Left lobe of liver (tissue), 2 donors: ENCODE data around the gene LRP10. TPM values are rescaled to one million over a fixed set of nuclear protein-coding genes. Genes with fewer than 3 reads are reported as not detected.
A peak's percentile ranks its signal among the peaks of the same experiment; 100 is the strongest.
"Not testable (repeated sequence)": the region's sequence is repeated elsewhere in the genome, so short reads cannot be mapped to it uniquely, and the experiment has no call there.

ENCODE experiments used
- ATAC-seq: fragments of 200-7000 bp; cut with Tn5 transposase; one replicate; pipeline ENCODE4 v1.9.1; 2020; ENCODE audit warnings: mild to moderate bottlenecking, moderate library complexity
- DNase-seq: peaks from one replicate; pipeline ENCODE4 v3.0.0-alpha.2; 2020; ENCODE audit warnings: low spot score
- total RNA-seq: library from RNA; stranded (reverse); gene quantifications from one replicate; pipeline ENCODE4 v1.2.1, GENCODE V29; 2021
- donor health status: DM: no; HTN: no; CAD: no; lungs with moderate emphysema.
- donor health status: DM: no; HTN: yes; CAD: no.

The LRP10 gene, protein sequence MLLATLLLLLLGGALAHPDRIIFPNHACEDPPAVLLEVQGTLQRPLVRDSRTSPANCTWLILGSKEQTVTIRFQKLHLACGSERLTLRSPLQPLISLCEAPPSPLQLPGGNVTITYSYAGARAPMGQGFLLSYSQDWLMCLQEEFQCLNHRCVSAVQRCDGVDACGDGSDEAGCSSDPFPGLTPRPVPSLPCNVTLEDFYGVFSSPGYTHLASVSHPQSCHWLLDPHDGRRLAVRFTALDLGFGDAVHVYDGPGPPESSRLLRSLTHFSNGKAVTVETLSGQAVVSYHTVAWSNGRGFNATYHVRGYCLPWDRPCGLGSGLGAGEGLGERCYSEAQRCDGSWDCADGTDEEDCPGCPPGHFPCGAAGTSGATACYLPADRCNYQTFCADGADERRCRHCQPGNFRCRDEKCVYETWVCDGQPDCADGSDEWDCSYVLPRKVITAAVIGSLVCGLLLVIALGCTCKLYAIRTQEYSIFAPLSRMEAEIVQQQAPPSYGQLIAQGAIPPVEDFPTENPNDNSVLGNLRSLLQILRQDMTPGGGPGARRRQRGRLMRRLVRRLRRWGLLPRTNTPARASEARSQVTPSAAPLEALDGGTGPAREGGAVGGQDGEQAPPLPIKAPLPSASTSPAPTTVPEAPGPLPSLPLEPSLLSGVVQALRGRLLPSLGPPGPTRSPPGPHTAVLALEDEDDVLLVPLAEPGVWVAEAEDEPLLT
- 34.3 TPM for total RNA-seq

DNA sequence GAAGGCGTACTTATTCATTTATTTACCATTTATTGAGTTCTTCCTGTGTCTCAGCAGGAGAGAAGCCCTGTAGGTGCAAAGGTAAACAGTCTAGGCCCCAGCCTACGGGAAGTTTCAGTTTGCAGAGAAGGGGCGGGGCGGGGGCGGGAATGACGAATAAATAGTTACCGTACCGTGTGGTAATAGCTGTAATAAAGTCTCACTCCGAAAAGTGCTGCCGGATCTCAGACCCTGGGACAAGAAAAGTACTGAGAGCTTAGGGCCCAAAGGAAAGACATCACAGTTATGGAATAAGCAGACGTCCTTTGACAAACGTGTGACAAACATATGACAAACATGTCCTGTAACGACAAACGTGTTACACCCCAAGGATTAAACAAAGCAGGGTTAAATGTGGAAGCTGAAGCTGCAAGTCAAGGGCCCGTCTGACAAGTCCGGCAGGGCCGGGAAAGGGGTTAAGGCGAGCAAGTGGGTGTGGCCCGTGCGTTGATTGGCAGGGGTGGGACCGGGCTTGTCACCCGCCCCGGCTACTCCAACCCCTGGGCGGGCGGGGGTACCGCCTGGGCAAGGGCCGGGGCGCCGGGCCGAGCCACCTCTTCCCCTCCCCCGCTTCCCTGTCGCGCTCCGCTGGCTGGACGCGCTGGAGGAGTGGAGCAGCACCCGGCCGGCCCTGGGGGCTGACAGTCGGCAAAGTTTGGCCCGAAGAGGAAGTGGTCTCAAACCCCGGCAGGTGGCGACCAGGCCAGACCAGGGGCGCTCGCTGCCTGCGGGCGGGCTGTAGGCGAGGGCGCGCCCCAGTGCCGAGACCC lies at the start of gene LRP10:
Gene LRP10 (plus strand): TSS at position 517 of the 809 bp plus-strand sequence. CDS start 564 bp downstream, outside the sequence.
- DNase-seq (peak; percentile 96), ATAC-seq (peak; percentile 93)

DNA sequence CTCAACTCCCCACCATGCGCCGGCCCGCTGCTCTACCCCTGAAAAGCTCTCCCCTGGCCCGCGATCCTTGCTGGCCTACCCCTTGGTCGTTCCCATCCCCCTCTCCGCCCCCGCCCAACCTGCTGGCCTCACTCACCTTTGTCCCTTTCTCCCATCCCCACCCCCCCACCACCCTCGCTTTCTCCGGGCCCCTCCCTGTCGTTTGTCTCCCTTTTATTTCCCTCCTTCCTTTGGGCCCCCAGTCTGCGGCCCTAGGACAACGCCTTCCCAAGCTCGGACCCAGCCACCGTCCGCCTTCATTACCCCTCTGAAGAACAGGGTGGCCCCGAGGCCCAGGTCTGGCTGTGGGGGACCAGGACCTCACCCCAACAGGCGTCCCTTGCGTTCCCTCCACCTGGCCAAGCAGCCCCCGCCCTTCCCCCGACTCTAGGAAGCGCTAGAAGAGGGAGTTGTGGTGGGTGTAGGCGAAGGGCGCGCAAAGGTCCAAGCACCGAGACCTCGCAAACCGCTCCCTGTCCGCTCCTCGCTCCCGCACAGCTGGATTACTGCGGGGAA lies 49.4 kb upstream of the LRP10 start:
- ATAC-seq (no peak), DNase-seq (no peak)

DNA sequence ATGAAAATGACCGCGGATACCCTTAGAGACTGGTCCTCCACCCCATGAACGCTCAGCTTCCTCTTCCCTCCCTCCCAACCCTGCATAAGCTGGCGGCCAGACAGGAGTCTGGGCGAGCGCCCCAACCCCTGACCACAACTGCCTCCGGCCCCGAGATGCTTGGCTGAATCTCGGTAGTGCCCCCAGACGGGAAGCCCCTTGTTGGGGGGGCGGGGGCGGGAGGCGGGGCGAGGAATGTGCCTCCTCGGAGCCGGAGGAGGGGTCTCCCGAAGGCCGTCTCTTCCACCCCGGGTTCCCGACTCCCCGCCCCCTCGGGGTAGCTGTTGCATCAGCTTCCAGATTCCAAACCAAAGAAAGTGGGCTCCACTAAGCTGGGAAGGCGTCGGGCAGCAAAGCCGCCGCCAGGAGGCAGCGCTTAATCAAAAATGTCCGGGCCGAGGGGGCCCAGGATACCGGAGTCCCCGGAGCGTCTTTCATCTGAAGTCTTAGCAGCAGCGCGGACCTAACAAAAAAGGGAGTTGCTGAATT lies 48.9 kb upstream of the LRP10 start:
- peak; percentile 70 for DNase-seq
- ATAC-seq = peak; percentile 83

DNA sequence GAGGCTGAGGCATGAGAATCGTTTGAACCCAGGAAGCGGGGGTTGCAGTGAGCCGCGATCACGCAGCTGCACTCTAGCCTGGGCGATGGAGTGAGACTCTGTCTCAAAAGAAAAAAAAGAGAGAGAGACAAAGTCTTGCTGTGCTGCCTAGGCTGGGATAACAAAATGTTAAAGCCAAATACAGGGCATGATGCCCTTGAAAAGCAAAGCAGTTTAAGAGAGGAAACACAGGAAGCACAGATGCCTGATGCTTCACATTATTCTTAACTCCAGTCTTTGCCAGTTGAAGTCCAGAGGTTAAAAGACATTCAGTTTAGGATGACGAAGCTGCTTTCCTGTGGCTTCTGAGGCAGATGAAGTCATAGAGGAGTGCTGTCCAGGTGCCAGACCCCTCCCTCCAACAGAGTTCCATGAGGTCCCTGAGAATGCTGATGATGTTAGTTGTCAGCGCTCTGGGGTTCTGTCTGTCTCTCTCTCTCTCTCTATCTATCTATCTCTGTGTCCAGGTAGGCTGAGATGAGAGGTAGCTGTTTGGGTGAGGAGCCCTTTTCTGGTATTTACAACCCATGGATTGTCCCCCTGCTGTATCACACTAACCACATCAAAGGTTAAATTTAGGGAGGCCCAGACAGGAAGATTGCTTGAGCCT lies 46.7 kb upstream of the LRP10 start:
- ATAC-seq (no peak), DNase-seq (no peak)

DNA sequence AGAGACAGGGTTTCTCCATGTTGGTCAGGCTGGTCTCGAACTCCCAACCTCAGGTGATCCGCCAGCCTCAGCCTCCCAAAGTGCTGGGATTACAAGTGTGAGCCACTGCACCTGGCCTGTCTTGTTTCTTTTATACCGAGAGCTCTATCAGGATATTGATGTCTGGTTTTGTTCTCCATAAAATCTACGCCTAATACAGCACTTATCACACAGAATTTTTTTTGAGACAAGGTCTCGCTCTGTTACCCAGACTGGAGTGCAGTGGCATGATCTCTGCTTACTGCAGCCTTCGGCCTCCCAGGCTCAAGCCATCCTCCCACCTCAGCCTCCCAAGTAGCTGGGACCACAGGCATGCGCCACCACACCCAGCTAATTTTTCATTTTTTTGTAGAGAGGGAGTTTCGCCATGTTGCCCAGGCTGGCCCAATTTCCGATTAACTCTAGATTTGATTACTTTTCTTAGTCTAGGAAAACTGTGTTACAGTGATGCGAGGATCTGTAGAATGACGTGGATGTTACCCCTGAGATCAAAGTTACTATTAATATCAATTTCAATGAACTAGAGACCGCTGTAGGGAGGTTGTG lies 42.4 kb upstream of the LRP10 start:
- peak; percentile 11 for ATAC-seq
- DNase-seq = not testable (repeated sequence)

DNA sequence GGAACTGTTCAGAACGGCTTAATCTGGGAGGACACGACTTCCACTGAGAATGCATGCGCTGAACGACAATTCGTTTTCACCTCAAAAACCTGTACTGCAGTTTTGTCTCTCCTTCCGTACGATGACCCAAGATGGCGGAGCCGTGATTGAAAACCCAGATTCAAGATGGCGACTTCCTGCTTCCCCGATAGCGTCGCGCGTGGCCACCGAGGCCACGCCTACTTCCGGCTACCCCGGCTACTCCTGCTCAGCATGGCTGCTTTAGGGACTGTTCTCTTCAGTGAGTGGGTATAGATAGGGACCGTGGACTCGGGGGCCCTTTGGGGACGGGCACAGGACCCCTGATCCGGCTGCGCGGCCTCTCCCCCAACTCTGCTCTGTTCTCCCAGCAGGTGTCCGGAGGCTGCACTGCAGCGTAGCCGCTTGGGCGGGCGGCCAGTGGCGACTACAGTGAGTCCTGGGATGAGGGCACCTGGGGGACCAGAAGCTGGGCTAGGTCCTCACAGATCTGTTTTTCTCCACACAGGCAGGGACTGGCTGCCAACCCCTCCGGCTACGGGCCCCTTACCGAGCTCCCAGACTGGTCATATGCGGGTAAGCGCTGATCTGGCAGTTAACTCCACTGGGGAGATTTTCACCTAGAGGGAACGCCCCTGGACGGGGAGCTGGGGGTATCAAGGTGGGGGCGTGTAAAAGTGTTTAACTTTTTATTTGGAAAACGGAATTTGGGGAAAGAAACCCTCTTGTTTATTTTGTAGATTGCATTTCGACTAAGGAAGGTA lies 41.7 kb upstream of the LRP10 start, which contains the start of gene MRPL52:
Gene MRPL52 (plus strand): TSS at position 227 of the 782 bp plus-strand sequence. CDS start 26 bp downstream, at position 253.
- ATAC-seq (peak; percentile 99), DNase-seq (peak; percentile 90)

DNA sequence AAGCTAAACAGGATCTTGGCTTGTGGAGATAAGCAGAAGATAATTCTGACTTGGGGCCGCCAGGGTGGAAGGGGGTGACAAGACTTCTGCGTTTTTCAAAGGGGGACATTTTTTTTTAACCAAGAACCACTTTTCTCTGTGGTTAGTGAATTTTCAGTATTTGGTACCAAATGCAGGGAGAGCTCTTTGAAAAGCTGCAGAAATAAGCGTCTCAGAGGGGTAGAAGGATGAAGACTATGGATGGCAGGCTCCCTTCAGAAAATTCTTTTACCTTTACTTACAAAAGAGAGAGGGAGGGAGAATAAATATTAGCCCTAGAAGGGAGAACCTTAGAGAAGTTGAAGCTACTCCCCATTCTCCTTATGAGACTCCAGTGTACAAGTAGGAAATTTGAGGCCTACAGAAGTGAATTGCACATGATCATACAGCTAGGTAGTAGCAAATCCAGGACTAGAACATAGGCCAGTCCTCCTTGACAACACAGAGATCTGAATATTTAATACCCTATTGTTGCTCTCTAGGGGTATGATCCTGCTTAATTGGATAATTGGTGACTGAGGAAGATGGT lies 41.0 kb upstream of the LRP10 start:
- ATAC-seq (no peak), DNase-seq (no peak)

DNA sequence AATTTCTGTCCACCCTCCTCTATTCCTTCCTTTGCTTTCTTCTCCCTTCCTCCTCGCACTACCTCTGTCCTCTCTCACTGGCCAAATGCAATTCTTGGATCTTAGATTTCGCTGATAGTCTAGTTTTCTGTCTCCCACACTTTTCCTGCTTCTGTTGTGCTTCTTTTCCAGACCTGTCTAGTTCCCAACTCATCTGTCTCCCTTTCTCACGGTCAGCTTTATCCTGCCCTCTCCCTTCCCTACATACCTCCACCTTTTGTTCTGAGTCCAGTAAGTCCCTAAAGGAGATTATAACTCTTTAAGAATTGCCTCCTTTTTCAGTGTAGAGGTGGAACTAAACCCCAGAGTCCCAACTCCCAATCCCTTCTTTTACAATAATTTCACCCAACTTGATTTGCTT lies 36.0 kb upstream of the LRP10 start:
- DNase-seq (no peak), ATAC-seq (no peak)

DNA sequence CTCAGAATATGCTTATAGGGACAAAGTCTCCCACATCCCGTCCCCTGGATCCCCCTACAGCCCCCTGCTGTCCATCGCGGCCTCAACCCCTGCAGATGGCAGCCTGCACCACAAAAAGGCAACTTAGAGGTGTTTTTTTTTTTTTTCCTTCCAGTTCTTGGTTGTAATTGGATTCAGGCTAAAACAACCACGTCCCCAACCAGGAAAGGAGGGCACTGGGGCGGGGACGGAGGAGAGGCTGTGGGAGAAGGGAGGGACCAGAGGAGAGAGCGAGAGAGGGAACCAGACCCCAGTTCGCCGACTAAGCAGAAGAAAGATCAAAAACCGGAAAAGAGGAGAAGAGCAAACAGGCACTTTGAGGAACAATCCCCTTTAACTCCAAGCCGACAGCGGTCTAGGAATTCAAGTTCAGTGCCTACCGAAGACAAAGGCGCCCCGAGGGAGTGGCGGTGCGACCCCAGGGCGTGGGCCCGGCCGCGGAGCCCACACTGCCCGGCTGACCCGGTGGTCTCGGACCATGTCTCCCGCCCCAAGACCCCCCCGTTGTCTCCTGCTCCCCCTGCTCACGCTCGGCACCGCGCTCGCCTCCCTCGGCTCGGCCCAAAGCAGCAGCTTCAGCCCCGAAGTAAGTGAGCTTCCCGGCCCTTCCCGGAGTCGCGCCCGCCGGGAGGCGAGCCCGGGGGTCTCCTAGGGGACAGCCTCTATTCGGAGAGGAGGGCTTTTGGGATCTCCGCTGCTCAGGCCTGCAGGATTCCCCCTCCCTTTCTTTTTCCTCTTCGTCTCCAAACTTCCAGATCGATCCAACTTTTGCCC lies 35.0 kb upstream of the LRP10 start, which contains the start of gene MMP14:
Gene MMP14 (plus strand): TSS at position 285 of the 813 bp plus-strand sequence. CDS start 233 bp downstream, at position 518.
- DNase-seq = no peak

DNA sequence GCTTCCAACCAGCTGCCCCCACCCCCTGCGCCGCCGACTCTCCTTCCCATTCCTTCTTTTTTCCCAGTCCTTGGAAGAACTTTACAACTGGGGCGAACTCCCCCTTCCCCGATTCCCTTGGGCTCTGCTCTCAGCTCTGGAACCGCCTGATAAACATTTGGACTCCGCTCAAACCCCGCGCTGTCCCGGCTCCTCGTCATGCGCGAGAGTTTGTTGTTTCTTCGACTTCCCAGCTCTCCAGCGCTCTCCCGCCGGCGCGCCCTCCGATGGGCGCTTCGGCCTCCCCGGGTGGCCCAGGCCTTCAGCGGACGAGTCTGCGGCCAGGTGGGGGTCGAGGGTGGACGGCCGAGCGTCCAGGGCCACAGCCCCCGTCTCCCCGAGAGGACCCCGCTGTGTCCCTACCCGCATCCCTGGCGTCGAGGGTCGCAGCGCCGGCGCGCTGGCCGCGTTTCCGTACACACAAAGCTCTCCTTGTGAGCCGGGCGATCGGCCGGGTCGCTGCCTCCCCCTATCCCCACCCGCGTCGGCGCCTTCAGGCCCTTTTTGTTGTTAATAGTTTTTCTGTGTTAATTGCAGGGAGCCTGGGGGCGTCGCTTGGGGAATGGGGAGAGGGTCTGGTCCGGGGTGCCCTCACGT lies 34.3 kb upstream of the LRP10 start:
- ATAC-seq (peak; percentile 84), DNase-seq (peak; percentile 66)

More for the DNA sequence above, 35.0 kb upstream of the LRP10 start, which contains the start of gene MMP14:
- ATAC-seq = peak; percentile 81

DNA sequence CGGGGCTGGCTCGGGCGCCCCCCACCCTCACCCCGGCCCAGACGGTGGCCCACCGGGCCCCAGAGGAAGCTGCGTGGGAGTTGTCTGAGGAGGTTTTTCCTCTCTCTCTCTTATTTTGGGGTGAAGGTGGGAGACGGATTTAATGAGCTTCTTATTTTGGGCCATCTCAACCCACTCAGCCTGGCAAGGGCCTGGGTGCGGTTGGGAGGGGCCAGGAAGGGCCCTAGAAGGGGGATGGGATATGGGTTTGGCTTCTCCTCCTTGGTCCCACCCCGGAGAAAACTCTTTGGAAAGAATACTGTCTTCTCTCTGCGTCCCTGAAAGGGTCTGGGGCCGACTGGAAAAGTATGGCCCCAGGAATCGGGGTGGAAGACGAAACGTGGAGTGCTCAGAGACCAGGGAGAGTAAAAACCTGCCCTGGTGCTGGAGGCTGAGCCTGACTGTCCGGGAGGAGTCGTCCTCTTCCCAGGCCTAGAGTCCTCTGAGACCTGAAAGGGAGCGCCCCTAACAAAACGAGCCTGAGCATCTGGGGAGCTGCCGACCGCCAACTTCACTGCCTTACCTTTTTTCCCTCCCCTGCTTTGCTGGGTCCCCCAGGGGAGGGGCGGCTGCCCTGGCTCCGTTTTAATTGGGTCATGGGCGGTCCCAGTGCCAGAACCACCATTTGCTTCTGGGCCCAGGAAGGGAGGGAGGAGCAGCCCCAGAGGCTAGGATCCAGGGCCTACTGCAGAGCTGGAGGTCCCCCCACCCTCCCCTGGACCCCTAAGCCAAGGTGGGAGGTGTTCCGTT lies 33.6 kb upstream of the LRP10 start:
- DNase-seq = no peak
- no peak for ATAC-seq

DNA sequence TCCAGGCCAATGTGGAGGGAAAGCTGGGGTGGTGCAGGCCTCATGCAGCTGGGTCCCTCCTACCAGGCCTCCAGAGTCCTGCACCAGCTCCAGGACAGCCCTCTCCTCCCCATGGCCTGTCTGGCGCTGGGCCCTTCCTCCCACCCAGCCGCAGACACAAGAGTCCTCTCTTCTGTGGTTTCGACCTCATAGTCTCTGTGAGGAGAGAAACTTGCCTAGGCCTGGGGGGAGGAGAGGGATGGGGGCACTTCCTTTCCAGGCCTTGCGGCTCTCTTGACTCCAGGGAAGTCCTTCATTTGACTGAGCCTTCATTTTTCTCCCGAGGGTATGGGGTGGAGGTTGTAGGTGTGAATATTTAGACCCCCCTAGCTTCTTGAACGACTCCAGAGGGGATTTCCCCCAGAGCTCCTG lies 32.9 kb upstream of the LRP10 start:
- ATAC-seq = no peak

DNA sequence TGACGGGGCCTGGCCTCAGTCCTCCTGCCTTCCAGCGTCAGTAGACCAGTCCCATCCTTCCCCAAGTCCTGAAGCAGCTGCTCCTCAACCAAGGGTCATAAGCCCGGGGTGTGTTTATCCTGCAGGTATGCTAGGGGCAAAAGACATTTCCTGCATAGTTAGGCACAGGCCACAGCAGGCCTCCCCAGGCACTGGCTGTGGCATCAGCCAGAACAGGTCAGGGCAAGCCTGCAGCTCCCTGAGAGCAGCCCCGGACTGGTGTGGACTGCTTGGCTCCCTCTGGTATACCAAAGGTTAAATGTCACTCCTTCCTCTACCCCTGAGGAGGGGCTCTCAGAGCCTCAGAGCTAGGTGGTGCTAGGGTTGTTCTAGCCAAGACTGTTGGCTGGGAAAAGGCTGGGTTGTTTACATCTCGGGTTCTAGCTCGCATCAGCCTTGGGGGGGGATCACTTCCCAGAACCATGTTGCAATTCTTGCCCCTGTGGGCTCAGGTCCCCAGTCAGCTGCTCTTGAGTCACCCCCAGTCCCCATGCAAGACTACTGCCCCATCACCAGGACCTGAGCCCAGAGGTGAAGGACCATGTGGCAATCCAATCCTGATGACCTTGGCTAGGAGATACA lies 32.3 kb upstream of the LRP10 start:
- DNase-seq = no peak

More for the DNA sequence above, 32.9 kb upstream of the LRP10 start:
- no peak for DNase-seq

DNA sequence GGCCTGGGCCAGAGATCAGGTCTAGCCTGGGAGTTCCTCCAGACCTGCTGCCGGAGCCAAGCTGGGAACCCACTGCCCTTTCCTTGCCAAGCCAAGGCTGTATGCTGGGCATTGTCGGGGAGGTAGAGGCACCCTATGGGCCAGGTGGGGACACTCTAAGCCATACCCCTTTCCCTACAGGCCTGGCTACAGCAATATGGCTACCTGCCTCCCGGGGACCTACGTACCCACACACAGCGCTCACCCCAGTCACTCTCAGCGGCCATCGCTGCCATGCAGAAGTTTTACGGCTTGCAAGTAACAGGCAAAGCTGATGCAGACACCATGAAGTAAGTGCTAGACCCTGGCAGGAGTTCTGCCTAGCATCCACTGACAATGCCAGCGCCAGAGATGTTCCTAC lies 30.2 kb upstream of the LRP10 start:
- DNase-seq (no peak), ATAC-seq (no peak)

More for the DNA sequence above, 32.3 kb upstream of the LRP10 start:
- no peak for ATAC-seq

DNA sequence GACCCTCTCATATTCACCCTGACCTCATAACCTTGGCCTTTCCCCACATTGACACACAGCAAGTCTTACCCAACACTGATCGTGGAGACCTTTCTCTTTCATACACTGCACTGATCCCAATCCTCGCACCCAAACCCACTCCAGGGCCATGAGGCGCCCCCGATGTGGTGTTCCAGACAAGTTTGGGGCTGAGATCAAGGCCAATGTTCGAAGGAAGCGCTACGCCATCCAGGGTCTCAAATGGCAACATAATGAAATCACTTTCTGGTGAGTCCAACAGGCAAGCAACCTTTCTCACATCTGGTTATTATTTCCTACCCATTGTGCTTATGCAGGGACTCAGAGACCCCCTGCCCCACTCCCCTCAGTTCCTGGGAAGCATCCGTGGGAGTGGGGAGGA lies 29.8 kb upstream of the LRP10 start:
- no peak for ATAC-seq

More for the DNA sequence above, 29.8 kb upstream of the LRP10 start:
- no peak for DNase-seq
